Osteoblast (primary cell): ENCODE results near the gene ACTRT2. TPM values are rescaled to one million over a fixed set of nuclear protein-coding genes. Genes with fewer than 3 reads are reported as not detected.

Source experiments
- DNase-seq: peaks from one replicate; pipeline ENCODE4 v3.0.0; 2011; ENCODE audit warnings: low spot score, mixed read lengths; ENCODE audit not compliant: insufficient read length; ENCODE audit errors: missing footprints
- H2AFZ ChIP-seq: 2 replicates; pipeline ENCODE4 v1.6.0; 2011; ENCODE audit warnings: mild to moderate bottlenecking, low read length
- H3K27ac ChIP-seq: 2 replicates; pipeline ENCODE4 v1.5.1; 2011; ENCODE audit warnings: mild to moderate bottlenecking, low read depth, low read length, moderate library complexity
- H3K27me3 ChIP-seq: 2 replicates; pipeline ENCODE4 v1.6.0; 2012; ENCODE audit warnings: mild to moderate bottlenecking, control low read depth, inconsistent platforms, low read length, moderate library complexity; ENCODE audit not compliant: insufficient read depth
- H3K36me3 ChIP-seq: 2 replicates; pipeline ENCODE4 v1.5.1; 2011; ENCODE audit warnings: mild to moderate bottlenecking, low read length, control low read depth, moderate library complexity; ENCODE audit not compliant: insufficient read depth
- H3K4me1 ChIP-seq: 2 replicates; pipeline ENCODE4 v1.5.1; 2011; ENCODE audit warnings: mild to moderate bottlenecking, low read length, control low read depth, moderate library complexity; ENCODE audit not compliant: insufficient read depth
- H3K4me2 ChIP-seq: 2 replicates; pipeline ENCODE4 v1.6.0; 2011; ENCODE audit warnings: mild to moderate bottlenecking, low read length; ENCODE audit not compliant: insufficient read depth
- H3K4me3 ChIP-seq: fragments of 200-600 bp; sonication (generic); 3 replicates; pipeline ENCODE4 v1.5.1; 2012; ENCODE audit warnings: mild to moderate bottlenecking, low read length, inconsistent platforms; ENCODE audit not compliant: insufficient read depth
- H3K79me2 ChIP-seq: 2 replicates; pipeline ENCODE4 v1.6.0; 2012; ENCODE audit warnings: mild to moderate bottlenecking, low read length, control low read depth, inconsistent platforms; ENCODE audit not compliant: insufficient read depth
- H3K9me3 ChIP-seq: 2 replicates; pipeline ENCODE4 v1.5.1; 2011; ENCODE audit warnings: low read depth, low read length, control low read depth
- H4K20me1 ChIP-seq: 2 replicates; pipeline ENCODE4 v1.6.0; 2012; ENCODE audit warnings: mild to moderate bottlenecking, low read length, control low read depth; ENCODE audit not compliant: insufficient read depth
- total RNA-seq: library from RNA; depleted of rRNA; stranded (reverse); fragments of >200 nt; gene quantifications from 2 replicates; pipeline ENCODE4 v1.2.3, GENCODE V29; 2012
- TF ChIP-seq, protein P1 (sequence below): IDR thresholded peaks from 2 replicates; pipeline ENCODE4 v1.5.1; 2011; ENCODE audit warnings: mild to moderate bottlenecking, low read depth, low read length, moderate library complexity; ENCODE audit errors: extremely low read depth

The ACTRT2 gene
- total RNA-seq, 1 donor = not detected

DNA sequence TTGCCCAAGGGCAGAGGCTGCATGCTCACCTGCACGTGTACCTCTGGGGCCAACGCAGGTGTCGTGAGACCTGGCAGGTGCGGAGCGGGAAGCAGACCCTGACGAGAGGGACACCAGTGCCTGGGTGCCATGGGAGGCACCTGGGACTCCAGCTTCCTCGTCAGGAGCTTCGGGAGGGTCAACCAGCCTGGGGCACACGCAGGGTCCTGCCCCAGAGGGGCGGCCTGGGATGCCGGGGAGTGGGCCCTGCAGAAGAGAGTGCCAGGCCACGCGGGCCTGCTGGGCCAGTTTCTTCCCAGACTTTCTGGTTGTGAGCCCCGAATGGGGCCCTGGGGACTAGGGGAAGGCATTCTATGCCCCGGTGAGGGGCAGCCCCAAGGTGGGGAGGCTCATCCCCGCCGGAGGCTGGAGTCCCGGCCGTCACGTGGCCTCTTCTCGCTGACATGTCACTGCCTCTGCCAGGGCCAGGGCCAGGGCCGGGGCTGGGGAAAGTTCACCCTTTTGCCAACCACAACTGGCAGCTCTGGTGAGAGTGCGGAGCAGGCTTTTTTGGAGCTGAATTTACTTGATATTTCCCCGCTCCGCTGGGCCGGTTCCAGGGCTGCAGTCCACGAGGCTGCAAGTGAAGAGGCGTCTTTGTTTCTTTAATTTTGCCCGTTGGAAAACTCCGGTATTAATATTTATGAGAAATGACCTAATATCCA is 38.5 kb upstream of the ACTRT2 start:
- Histone ChIP-seq H3K4me3 (no peak overlapping the region), H3K4me1 (no peaks in the 10 kb centered on the region), H3K79me2 (no peaks in the 10 kb centered on the region), H3K27me3 (peaks cover 5% of the 10 kb centered on the region), H3K9me3 (no peaks in the 10 kb centered on the region), H3K27ac (no peak overlapping the region), H3K4me2 (no peak overlapping the region), H3K36me3 (no peaks in the 10 kb centered on the region), H4K20me1 (no peaks in the 10 kb centered on the region), H2AFZ (no peak overlapping the region)
- peak; percentile 19 for DNase-seq
- TF ChIP-seq, protein P1, sequence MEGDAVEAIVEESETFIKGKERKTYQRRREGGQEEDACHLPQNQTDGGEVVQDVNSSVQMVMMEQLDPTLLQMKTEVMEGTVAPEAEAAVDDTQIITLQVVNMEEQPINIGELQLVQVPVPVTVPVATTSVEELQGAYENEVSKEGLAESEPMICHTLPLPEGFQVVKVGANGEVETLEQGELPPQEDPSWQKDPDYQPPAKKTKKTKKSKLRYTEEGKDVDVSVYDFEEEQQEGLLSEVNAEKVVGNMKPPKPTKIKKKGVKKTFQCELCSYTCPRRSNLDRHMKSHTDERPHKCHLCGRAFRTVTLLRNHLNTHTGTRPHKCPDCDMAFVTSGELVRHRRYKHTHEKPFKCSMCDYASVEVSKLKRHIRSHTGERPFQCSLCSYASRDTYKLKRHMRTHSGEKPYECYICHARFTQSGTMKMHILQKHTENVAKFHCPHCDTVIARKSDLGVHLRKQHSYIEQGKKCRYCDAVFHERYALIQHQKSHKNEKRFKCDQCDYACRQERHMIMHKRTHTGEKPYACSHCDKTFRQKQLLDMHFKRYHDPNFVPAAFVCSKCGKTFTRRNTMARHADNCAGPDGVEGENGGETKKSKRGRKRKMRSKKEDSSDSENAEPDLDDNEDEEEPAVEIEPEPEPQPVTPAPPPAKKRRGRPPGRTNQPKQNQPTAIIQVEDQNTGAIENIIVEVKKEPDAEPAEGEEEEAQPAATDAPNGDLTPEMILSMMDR = no peak

DNA sequence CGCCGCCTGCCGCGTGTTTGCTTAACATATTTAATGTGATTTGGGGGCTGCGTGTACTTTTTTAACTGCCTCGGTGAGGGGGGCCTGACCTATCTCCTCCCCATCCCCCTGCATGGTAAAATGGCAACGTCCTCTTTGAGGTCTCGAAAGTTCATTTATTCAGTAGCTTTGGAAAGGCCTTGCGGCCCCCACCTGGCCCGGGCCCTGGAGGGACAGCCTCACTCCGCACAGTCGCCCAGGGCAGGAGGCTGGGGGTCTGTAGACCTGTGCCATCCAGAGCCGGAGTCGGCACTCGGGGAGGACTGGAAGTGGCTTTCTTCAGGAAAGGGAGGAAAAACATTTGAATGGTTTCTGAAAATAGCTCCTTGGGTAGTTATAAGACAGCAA is 38.0 kb upstream of the ACTRT2 start:
- TF ChIP-seq, protein P1 = no peak
- Histone ChIP-seq H3K27ac (no peak overlapping the region), H3K79me2 (no peaks in the 10 kb centered on the region), H3K27me3 (peaks cover 5% of the 10 kb centered on the region), H3K4me2 (no peak overlapping the region), H3K4me3 (no peak overlapping the region), H4K20me1 (no peaks in the 10 kb centered on the region), H2AFZ (no peak overlapping the region), H3K36me3 (no peaks in the 10 kb centered on the region), H3K9me3 (no peaks in the 10 kb centered on the region), H3K4me1 (no peaks in the 10 kb centered on the region)
- peak; percentile 39 for DNase-seq

GRCh38 chr1:2983706-2984398 is 37.4 kb upstream of the ACTRT2 start:
- H3K4me1 ChIP-seq = no peaks in the 10 kb centered on the region

More at GRCh38 chr1:2983706-2984398, 37.4 kb upstream of the ACTRT2 start:
- H3K4me2 ChIP-seq = no peak overlapping the region
- no peaks in the 10 kb centered on the region for H3K36me3 ChIP-seq
- no peak overlapping the region for H3K4me3 ChIP-seq
- no peaks in the 10 kb centered on the region for H3K79me2 ChIP-seq
- no peak overlapping the region for H3K27ac ChIP-seq
- H4K20me1 ChIP-seq = no peaks in the 10 kb centered on the region
- H3K9me3 ChIP-seq = no peaks in the 10 kb centered on the region
- DNase-seq = peak; percentile 47
- H2AFZ ChIP-seq = no peak overlapping the region
- TF ChIP-seq, protein P1 = no peak
- peaks cover 5% of the 10 kb centered on the region for H3K27me3 ChIP-seq
